Stomach (tissue), 9 donors: ENCODE measurements around the gene TLE2. TPM values are rescaled to one million over a fixed set of nuclear protein-coding genes. Genes with fewer than 3 reads are reported as not detected.

ENCODE experiments used
- DNase-seq, 2 donors: peaks; one replicate each; pipeline versions ENCODE4 v3.0.0 to v3.0.0-alpha.2; 2013 to 2019
- H3K27ac ChIP-seq, 5 donors: fragments of 200-600 bp in 4 of 5; sonication (generic) in 4 of 5; one replicate each; pipeline ENCODE4 v1.5.1; 2013 to 2019; ENCODE audit warnings: mild to moderate bottlenecking in 1 of 5, moderate library complexity in 1 of 5
- H3K27me3 ChIP-seq, 3 donors: fragments of 200-600 bp; sonication (generic); one replicate each; pipeline ENCODE4 v1.5.1; 2017 to 2019; ENCODE audit warnings: mixed run types in 1 of 3
- H3K36me3 ChIP-seq, 4 donors: fragments of 200-600 bp; sonication (generic); 1 replicate in 3 of 4; 2 replicates in 1 of 4; pipeline ENCODE4 v1.5.1; 2016 to 2019
- H3K4me1 ChIP-seq, 4 donors: fragments of 200-600 bp; sonication (generic); one replicate each; pipeline ENCODE4 v1.5.1; 2016 to 2019
- H3K4me3 ChIP-seq, 4 donors: fragments of 200-600 bp; sonication (generic) in 3 of 4; one replicate each; pipeline ENCODE4 v1.5.1; 2016 to 2019; ENCODE audit warnings: mild to moderate bottlenecking in 1 of 4
- H3K9me3 ChIP-seq, 4 donors: fragments of 200-600 bp; sonication (generic); one replicate each; pipeline ENCODE4 v1.5.1; 2016 to 2019
- EP300 ChIP-seq: sonication (generic); formaldehyde crosslinking; IDR thresholded peaks from one replicate; pipeline ENCODE4 v1.6.1; 2017; ENCODE audit warnings: antibody characterized with exemption
- POLR2A ChIP-seq, 4 donors: fragments of 450-650 bp; IDR thresholded peaks; one replicate each; pipeline ENCODE4 v1.6.1; 2016; ENCODE audit warnings: antibody characterized with exemption in 4 of 4, control low read depth in 2 of 4, mild to moderate bottlenecking in 1 of 4, moderate library complexity in 1 of 4
- POLR2AphosphoS5 ChIP-seq, 3 donors: sonication (generic); formaldehyde crosslinking; IDR thresholded peaks; one replicate each; pipeline ENCODE4 v1.6.1; 2016; ENCODE audit warnings: antibody characterized with exemption in 3 of 3
- WGBS, 5 donors: extraction: QIAGEN DNeasy Blood & Tissue Kit in 3 of 5; methylation state at CpG; one replicate each; pipeline versions ENCODE4 v1.1.5 to v1.1.7; 2013 to 2018; 5-methylcytosine and 5-hydroxymethylcytosine counted together
- intact Hi-C: fragments of 100-400 bp; cut with DNase I; formaldehyde crosslinking; loops from one replicate; pipeline ENCODE4 v1.15.1; 2023; ENCODE audit warnings: low total_unique reads
- polyA plus RNA-seq, 3 donors: library from polyadenylated mRNA; stranded (reverse); fragments of 200-250 nt; gene quantifications; one replicate each; pipeline ENCODE4 v1.2.3, GENCODE V29; 2013
- total RNA-seq, 5 donors: library from RNA; depleted of rRNA; stranded (reverse); fragments of >200 nt; gene quantifications; one replicate each; pipeline versions ENCODE4 v1.1.0 to v1.2.3, GENCODE V29; 2014 to 2016
- TF ChIP-seq, protein P1 (sequence below), 7 experiments: fragments of 450-650 bp in 4 of 7; fragments of 200-600 bp in 3 of 7; sonication (generic) in 3 of 7; IDR thresholded peaks; one replicate each; pipeline ENCODE4 v1.5.1; 2016 to 2019; ENCODE audit warnings: antibody characterized with exemption in 7 of 7, control low read depth in 2 of 7, mild to moderate bottlenecking in 1 of 7
- donor health status: healthy with polysubstance abuse.
- donor health status: Bipolar disorder and iron deficiency.
- donor health status: healthy.

The TLE2 gene
- total and polyA plus RNA-seq, 8 donors, result 13.8 to 92.9 (median 23.8) TPM

DNA sequence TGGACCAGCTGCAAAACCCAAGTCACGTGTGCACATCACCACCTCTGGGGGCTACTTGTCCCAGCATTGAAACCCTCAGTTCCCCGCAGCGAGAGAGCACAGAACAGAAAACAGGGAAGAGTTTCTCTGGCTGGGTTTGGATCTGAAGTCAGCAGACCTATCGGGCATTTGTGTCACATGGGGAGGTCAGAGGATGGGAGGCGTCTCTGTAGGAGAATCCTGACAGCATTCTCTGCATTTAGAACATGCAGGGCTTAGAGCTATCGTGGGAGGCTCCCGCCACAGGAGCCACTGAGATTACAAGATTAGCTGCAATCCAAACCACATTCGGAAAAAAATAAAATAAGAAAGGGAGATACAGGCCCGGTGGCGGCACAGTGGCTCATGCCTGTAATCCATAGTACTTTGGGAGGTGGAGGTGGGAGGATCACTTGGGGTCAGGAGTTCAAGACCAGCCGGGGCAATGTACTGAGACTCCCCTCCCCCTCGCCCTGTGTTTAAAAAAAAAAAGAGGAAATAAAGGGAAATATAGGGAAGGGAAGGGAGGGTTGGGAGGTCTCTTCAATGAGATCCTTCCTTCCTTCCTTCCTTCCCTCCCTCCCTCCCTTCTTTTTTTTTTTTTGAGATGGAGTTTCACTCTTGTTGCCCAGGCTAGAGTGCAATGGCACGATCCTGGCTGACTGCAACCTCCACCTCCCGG is 54.6 kb downstream of the TLE2 start:
- Histone ChIP-seq H3K36me3 (no peaks in the 10 kb centered on the region), H3K4me3 (no peak overlapping the region), H3K27ac (peak overlapping the region in 4 of 5 donors; percentile 42 to 78 (median 62)), H3K4me1 (peaks cover 18 to 75% (median 50%) of the 10 kb centered on the region in 4 donors), H3K9me3 (no peaks in the 10 kb centered on the region), H3K27me3 (no peaks in the 10 kb centered on the region)
- intact Hi-C loops, result no loop called here
- TF ChIP-seq, protein P1, sequence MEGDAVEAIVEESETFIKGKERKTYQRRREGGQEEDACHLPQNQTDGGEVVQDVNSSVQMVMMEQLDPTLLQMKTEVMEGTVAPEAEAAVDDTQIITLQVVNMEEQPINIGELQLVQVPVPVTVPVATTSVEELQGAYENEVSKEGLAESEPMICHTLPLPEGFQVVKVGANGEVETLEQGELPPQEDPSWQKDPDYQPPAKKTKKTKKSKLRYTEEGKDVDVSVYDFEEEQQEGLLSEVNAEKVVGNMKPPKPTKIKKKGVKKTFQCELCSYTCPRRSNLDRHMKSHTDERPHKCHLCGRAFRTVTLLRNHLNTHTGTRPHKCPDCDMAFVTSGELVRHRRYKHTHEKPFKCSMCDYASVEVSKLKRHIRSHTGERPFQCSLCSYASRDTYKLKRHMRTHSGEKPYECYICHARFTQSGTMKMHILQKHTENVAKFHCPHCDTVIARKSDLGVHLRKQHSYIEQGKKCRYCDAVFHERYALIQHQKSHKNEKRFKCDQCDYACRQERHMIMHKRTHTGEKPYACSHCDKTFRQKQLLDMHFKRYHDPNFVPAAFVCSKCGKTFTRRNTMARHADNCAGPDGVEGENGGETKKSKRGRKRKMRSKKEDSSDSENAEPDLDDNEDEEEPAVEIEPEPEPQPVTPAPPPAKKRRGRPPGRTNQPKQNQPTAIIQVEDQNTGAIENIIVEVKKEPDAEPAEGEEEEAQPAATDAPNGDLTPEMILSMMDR (IDR thresholded peaks at IDR 0.05), result no peak
- TF ChIP-seq POLR2AphosphoS5 (IDR thresholded peaks at IDR 0.05) (no peak), EP300 (no peak), POLR2A (IDR thresholded peaks at IDR 0.05) (no peak)
- WGBS, 5 donors, result 29 to 37% (median 33%) methylated on average over 14 of the region's 14 CpGs
- no peak for DNase-seq

DNA sequence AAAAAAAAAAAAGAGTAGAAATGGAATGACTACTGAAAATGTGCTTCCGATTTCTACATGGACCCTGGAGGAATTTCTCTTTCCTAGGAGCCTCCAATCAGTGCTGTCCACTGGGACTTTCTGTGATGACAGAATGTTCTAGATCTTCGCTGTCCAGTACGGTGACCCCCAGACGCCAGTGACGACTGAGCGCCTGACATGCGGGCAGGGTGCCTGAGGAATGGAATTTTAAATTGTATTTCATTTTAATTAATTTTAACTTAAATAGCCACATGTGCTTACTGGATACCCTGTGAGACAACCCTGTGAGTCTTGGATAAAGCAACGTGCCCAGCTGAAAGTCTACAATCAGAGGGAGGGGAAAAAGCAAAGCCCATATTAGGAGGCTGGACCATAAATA is 55.9 kb downstream of the TLE2 start:
- 55 to 73% (median 67%) methylated on average over 8 of the region's 8 CpGs for WGBS, 5 donors
- Histone ChIP-seq H3K9me3 (no peaks in the 10 kb centered on the region), H3K27me3 (no peaks in the 10 kb centered on the region), H3K4me1 (peaks cover 30 to 85% (median 62%) of the 10 kb centered on the region in 4 donors), H3K36me3 (no peaks in the 10 kb centered on the region), H3K27ac (peak overlapping the region in 4 of 5 donors; percentile 42 to 78 (median 73)), H3K4me3 (no peak overlapping the region)
- TF ChIP-seq EP300 (no peak), POLR2A (IDR thresholded peaks at IDR 0.05) (no peak), POLR2AphosphoS5 (IDR thresholded peaks at IDR 0.05) (peak in 1 of 3 donors; percentile 32)
- TF ChIP-seq, protein P1 (IDR thresholded peaks at IDR 0.05), result no peak
- no peak for DNase-seq
- intact Hi-C loops, result no loop called here

GRCh38 chr19:2970201-2970835 is 58.8 kb downstream of the TLE2 start:
- Histone ChIP-seq H3K4me3 (no peak overlapping the region), H3K27me3 (no peaks in the 10 kb centered on the region), H3K4me1 (peaks cover 15 to 58% (median 36%) of the 10 kb centered on the region in 4 donors), H3K9me3 (no peaks in the 10 kb centered on the region), H3K36me3 (no peaks in the 10 kb centered on the region), H3K27ac (peak overlapping the region in 4 of 5 donors; percentile 61 to 78 (median 73))
- TF ChIP-seq POLR2A (IDR thresholded peaks at IDR 0.05) (no peak), EP300 (no peak), POLR2AphosphoS5 (IDR thresholded peaks at IDR 0.05) (peak in 1 of 3 donors; percentile 17)
- TF ChIP-seq, protein P1 (IDR thresholded peaks at IDR 0.05), result no peak
- intact Hi-C loops, result no loop called here
- no peak for DNase-seq
- WGBS, 5 donors, result 77 to 86% (median 79%) methylated on average over 9 of the region's 9 CpGs

GRCh38 chr19:2969104-2969504 is 60.0 kb downstream of the TLE2 start:
- Histone ChIP-seq H3K27ac (peak overlapping the region; percentile 27 to 81 (median 59)), H3K27me3 (no peaks in the 10 kb centered on the region), H3K9me3 (no peaks in the 10 kb centered on the region), H3K4me1 (peaks cover 15 to 46% (median 28%) of the 10 kb centered on the region in 4 donors), H3K4me3 (no peak overlapping the region), H3K36me3 (no peaks in the 10 kb centered on the region)
- TF ChIP-seq POLR2AphosphoS5 (IDR thresholded peaks at IDR 0.05) (no peak), EP300 (no peak), POLR2A (IDR thresholded peaks at IDR 0.05) (no peak)
- TF ChIP-seq, protein P1 (IDR thresholded peaks at IDR 0.05), result no peak
- intact Hi-C loops, result no loop called here
- 3 to 17% (median 7%) methylated on average over 5 of the region's 5 CpGs for WGBS, 5 donors
- DNase-seq, result peak; percentile 58 to 92
